HTERT RPE-1 (cell line): Measurements from ENCODE around the gene MTTP.
"Not testable (repeated sequence)": the region's sequence is repeated elsewhere in the genome, so short reads cannot be mapped to it uniquely, and the experiment has no call there.

ENCODE experiments used
- in situ Hi-C: fragments of 300-500 bp; cut with MboI; formaldehyde crosslinking; loops from 4 replicates; pipeline ENCODE4 v1.14.3; 2020; ENCODE audit warnings: low sequenced_read_pairs

MTTP gene

DNA sequence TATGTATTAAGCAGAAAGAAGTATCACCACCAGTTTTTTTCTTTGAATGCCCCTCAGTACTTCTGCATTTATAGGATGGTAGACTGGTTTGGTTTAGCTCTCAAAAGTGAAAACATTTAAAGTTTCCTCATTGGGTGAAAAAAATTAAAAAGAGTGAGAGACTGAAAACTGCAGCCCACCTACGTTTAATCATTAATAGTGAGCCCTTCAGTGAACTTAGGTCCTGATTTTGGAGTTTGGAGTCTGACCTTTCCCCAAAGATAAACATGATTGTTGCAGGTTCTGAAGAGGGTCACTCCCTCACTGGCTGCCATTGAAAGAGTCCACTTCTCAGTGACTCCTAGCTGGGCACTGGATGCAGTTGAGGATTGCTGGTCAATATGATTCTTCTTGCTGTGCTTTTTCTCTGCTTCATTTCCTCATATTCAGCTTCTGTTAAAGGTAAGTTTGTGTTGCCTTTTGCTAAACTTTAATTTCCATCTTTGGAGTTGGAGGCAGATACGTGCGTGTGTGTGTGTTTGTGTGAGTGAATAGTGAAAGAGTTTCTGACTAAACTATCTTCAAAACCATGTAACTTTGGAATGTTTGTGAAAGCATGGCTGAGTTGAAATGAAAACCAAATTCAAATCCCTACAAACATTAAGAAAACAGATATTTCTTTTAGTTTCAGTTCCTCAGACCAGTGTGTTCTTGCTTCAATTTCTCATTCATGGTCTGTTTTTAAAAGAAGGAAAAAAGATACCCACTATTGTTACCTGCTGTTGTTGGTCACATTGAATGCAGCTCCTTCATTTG, at the start of gene MTTP:
TSS of gene MTTP (plus strand) at position 295 of the 795 bp plus-strand sequence. CDS start at position 381, 86 bp downstream.
- in situ Hi-C loops: no loop called here

DNA sequence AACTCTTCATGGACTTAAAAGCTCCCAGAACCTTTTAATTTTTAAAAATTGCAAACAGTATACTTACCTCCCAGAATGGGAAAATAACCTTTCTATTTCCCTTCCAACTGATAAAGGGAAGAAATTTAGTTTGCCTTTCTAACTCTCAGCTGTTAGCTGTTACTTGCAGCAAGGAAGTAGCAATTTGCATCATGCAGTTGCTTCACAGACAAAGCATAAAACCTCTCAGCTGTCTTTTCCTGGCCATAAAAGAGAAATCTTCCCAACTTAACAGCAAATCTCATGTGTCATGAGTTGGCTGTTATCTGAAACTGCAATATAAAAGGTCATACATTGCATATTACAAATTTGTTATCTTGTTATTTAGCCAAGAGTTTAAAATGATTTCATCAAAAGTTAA, 45.4 kb upstream of the MTTP start:
- in situ Hi-C loops: no loop called here

DNA sequence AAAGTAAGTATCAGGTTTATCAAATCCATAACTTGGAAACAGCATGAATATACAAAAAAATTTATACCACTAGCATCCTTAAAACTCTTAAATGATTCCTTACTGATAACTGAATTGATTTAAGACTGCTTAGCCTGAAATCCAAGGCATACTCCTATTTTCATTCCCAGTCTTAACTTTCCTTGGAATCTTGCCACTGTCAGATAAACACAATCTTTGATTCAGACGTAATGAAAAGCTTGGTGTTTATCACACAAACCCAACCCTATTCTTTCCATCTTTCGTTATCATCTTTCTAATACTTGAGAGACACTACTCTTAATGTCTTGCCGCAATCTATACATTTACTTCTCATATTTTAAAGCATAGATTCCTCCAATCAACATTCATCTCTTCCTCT, 44.7 kb upstream of the MTTP start:
- in situ Hi-C loops: no loop called here

DNA sequence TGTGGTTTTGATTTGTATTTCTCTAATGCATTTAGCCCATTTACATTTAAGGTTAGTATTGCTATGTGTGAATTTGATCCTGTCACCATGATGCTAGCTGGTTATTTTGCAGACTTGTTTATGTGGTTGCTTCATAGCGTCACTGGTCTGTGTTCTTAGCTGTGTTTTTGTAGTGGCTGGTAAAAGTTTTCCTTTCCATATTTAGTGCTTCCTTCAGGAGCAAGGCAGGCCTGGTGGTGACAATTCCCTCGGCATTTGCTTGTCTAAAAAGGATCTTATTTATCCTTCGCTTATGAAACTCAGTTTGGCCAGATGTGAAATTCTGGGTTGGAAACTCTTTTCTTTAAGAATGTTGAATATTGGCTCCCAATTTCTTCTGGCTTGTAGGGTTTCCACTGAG, 39.9 kb upstream of the MTTP start:
- in situ Hi-C loops: not testable (repeated sequence)

DNA sequence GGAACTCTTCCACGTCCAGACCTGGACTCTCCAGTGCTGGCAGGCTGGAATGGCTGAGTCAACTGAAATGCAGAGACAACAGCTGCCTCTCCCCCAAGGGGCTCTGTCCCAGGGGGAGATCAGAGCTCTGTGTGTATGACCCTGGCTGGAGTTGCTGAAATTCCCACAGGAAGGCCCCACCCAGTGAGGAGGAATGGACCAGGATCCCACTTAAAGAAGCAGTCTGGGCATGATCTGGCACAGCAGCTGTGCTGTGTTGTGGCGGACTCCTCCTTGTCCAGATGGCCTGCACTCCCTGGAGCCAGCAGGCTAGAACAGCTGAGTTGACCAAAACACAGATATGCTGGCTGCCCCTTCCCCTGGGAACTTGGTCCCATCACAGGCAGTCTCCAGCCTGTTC, 38.4 kb upstream of the MTTP start:
- in situ Hi-C loops: no loop called here

DNA sequence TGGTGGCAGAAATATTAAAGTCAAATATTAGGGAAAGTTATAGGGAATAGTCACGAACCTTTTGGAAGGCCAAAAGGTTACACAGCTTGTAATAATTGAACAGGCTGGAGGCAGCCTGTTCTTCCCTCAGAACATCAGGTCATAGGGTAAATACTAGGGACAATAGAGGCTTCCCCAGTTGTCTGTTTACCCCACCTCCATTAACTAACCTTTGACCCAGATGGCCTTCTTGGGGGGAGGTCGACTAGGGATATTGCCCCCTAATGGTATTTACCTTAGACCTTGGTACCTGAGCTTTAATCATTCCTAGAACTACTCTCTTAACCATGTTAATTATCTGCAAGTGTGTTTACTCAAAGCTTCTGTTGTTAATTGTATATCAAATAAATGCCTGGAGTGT, 37.8 kb upstream of the MTTP start:
- in situ Hi-C loops: no loop called here

DNA sequence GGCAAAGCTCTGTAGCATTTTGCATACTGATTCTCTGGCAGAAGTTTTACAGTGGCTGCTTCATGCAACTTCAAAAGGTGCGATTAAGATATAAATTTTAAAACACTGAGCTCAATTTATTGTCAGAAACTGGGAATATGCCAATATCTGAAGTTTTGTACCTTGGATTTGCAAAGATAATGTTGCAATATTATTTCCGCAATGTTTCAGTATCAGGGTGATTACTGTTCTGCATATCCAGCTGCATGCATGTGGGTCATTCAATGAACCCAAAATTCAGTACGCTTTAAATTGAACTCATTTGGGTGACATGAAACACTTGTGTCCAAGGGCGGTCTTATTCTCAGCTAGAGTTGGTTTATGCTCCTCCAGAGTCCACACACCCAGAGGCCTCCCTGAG, 37.0 kb upstream of the MTTP start:
- in situ Hi-C loops: no loop called here

DNA sequence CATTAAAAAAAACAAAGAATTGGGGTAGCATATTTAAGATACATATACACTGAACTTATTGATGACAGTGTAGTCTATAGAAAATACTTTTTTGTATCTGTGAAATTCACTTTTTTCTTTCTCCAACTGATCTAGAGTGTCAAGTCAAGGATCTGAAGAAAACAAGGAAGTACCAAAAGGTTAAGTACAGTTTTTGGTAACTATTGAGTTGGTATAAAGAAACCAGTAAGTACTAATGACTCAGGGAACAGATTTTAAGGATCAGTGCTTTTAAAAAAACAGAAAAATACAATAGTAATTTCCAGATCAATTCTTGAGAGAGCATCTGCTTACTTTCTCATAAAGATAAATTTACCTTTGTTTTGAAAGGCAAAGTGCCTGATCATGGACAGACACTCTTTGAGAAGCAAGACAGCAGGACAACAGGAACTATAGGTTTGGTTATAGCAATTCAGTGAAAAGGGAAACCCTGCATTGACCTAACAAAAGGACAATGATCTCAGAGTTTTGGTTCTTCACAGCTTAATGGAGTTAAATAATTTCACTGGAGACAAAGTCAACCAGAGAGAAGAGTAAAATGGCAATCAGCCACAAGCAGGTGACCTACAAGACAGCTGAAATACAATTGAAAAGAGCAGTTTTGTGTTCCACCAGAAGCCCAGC, 34.2 kb upstream of the MTTP start:
- in situ Hi-C loops: no loop called here

DNA sequence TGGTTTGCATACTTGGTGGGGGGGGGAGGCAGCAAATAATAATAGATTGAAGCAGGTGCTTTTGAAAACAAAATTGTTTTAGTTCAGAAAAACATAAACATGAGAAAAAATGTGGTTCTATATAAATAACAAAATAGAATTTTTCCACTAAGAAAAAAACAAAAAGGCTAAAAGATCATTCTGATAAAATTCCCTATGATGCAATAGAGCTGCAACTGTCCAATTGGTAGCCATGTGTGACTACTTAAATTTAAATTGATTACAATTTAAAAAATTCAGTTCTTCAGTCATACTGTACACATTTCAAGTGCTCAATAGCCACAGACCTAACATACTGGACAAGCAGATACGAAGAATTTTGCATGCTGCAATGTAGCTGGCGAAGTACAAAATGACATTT, 21.8 kb upstream of the MTTP start:
- in situ Hi-C loops: no loop called here

DNA sequence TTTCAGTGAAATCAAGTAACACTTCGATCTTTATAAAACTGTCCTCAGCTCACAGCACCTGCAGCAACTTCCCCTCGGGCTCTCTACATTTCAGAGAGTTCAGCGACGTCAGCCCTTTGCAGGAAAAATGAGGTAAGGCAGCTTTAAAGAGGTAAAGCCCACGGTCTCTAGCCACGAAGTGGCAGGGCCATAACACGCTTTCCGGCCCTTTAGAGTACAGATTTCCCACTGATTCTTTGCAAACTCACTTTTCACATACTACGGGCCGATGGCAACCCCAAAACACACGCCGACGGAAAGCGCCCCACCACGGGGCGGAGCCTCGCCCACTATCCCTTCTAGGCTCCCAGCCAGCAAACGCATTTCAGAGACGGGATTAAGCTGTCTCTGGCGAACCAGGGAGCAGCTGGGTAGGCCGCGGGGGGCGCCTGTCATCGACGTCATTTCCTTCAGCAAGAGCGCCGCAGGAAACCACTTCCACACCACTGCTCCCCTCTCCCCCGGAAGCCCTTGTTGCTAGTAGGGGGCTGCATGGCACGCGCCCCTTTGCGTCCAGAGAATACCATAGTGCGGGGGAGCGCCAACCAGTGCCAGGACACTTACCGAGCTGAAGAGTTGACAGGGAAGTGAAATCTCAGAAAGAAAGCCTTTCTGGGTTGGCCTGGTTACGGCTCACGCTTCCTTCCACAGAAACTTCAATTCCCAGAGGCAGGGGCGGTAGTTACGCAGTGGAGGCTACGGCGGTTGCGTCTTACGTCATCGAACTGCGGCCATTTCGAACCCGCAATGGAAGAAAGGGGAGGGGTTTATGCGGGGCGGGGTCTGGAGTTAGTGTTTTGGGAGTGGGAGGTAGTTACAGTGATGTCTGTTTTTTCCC, 11.1 kb upstream of the MTTP start, which contains the start of gene TRMT10A:
TSS of gene TRMT10A (minus strand) at position 730 of the 877 bp plus-strand sequence. CDS start 4,701 bp downstream, outside the sequence.
- in situ Hi-C loops: no loop called here

DNA sequence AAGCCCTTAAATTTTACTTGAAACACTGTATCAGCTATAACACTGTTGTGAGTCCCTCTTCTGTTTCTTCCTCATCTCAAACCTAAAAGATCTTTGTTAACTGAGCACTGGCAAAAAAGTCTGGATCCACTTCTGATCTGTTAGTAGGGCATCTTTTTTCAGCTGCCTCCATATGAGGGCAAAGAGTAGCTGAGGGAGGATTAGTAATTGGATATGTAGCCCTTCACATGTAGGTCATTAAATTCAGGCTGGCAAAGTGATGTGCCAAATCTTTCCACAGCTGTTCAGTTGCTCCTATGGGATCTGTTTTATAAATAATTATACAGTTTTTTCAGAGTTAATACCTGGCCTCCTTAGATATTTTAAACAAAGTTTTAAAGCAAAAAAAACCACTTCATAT, 9.7 kb upstream of the MTTP start:
- in situ Hi-C loops: no loop called here

DNA sequence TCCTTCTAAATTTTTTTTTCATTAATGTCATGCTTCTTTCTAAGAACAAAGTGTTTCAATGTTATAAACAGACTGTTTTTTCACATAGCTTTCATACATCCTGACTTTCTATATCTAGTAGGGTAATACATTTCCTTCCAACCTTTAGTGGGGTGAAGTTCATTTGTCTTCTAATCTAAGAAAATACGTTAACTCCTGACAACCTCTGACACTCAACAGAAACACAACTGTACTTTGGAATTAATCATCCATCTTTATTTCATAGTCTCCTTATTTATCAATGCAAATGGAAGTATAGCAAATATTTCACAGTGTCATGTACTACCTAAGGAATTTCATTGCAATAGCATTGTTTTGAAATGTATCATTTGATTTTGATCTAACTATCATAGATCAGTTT, 2.7 kb upstream of the MTTP start:
- in situ Hi-C loops: no loop called here

DNA sequence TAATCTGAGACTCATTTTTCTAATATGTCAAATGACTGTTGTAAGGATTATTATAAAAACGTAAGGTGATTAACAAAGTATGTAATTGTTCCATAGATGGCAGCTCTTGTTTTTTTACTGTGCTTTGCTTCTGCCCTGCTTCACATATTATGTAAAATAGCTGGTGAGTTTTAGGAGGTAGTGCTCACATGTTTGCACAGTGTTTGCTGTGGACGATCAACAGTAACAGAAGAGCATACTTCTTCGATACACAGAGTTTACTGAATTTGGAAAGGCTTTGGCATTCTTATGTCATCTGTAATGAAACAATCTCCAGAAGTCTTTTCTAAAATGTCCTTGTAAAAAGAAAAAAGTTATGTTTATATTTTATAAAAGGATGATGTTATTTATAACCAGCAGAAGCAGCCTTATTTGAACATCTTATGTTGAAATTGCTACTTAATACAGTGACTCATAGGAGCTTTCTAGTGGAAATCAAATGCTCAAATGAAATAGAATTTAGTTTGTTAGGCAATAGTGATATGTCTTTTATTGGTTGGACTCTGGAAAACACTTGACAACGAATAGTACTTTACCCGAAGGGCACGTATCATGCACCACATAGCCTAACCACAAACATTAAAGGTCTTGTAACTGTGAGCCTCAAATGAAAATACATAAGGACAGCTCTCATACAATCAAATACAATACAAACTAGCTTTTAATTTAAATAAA, 1.9 kb upstream of the MTTP start:
- in situ Hi-C loops: no loop called here

DNA sequence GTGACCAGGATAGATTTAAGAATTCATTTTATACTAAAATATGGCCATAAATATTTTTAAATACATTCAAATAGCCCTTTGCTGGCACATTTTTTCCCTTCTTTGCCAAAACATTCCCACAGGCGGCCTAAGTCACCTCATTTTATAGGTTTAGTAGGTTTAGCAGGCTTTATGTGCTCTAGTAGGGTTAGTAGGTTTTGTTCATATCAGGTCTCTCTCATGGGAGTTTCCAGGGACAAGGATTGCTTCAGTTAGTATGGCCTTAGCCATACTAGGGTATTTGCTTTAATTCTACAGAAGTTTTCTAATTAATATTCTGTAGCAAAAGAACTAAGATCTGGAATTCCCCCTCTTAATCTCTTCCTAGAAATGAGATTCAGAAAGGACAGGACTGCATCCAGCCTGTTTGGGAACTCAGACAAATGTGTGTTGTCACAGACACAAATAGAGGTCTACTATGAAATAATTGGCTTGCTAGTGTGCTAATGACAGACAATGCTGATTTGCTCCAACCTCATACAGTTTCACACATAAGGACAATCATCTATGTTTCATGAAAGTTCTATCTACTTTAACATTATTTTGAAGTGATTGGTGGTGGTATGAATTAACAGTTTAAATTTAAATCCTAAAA, 772 bp upstream of the MTTP start:
- in situ Hi-C loops: no loop called here

DNA sequence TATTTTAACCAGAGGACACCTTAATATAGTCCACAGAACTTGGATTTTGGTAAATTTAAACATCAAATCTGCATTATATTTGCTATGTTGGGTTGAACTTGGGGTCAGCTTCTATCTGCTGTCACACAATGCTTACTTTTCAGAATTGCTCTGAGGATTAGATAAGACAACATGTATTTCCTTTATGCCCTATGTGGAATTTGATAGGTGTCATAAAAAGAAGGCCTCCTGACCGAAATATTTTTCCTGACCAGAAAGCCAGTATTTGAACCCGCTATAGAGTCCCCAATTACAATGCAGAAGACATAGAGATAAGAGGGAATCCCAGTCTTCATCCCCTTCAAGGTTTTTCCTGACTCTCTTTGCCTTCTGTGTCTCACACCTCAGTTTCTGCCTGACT, 4.1 kb downstream of the MTTP start:
- in situ Hi-C loops: no loop called here

DNA sequence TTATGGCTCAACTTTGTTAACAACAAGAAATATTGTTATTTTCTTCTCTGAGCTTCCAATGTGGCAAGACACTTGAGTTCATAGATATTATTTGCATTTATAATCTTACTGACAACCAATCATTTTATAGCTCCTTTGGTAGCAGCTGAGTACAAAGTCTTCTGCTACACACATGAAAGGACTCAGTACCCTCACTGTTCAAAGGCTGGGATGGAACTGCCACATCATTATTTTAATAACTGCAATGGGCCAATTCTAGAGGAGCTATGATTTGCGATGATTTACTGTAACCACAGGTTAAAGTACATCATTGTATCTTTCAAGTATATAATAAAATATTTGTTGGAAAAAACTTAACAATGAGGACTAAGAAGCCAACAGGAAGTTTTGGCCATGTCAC, 10.9 kb downstream of the MTTP start:
- in situ Hi-C loops: no loop called here

DNA sequence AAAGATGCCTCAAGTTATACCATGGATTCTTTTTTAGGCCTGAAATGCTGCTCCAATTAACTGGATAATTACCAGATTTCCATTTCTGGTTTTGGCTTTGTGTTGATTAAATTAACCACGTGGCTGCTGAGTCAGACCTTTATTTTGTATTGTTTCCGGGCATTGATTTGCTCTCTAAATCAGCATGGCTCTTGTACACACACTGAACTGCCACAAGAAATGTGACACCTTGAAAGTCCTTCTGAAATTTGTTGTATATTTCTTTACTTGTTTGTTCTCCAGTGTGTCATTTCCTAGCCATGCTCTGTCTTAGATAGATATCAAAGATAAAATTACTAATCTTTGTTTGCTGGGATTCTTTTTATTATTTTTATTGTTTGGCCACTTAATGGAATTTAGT, 11.7 kb downstream of the MTTP start:
- in situ Hi-C loops: no loop called here

DNA sequence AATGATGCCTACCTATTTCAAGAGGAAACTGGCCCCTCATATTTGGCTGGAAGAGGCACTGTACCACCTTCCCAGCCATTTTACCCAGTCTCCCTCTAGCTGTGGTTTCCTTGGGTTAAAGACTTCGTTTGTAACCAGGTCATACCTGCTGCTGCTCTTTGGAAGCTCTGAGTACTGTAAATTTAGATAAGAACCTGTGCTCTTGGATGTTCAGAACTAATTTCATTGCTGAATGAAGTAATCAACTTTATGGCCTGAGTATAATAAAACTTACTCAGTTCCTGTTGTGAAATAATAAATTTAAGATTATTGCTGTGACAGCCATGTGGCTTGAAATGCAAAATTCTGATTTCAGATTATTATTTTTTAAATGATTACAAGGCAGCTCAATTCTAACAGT, 12.2 kb downstream of the MTTP start:
- in situ Hi-C loops: no loop called here

DNA sequence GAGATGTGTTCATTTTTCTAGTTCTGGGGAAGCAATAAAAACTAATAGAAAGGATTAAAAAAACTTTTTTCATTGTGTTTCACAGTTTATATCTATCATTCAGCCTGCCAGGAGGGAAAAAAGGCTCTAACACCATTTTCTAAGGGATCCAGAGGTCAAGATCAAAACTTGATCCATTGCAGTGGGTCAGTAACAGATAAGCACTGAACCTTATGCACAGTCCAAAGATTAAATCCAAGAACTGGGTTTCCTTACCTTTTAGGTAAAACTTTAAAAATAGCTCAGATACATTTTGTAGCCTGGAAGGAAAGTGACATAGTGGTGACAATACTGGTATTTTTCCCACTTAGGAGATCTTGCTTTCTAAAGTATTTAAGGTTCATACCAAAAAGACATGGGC, 12.7 kb downstream of the MTTP start:
- in situ Hi-C loops: no loop called here

DNA sequence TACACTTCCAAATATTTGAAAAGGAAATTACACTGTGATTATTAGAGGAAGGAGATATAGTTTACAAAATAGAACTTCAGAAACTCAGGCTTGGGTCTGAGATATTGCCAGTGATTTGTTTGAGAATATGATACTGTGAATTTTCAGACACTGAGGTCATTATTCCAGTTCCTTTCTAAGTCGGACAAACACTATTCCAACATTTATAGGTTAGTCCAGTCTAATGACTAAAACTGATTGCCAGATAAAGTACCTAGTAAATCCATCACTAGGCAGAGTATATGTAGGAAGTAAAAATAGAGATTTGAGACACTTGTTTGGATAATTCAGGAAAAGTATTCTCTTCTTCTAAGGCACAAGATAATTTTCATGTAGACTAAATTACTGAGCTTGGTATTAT, 13.2 kb downstream of the MTTP start:
- in situ Hi-C loops: no loop called here
